ENCODE data around the gene LEUTX. TPM values are rescaled to one million over a fixed set of nuclear protein-coding genes. Genes with fewer than 3 reads are reported as not detected.

LEUTX gene
- total RNA-seq, 1 donor: not detected

DNA sequence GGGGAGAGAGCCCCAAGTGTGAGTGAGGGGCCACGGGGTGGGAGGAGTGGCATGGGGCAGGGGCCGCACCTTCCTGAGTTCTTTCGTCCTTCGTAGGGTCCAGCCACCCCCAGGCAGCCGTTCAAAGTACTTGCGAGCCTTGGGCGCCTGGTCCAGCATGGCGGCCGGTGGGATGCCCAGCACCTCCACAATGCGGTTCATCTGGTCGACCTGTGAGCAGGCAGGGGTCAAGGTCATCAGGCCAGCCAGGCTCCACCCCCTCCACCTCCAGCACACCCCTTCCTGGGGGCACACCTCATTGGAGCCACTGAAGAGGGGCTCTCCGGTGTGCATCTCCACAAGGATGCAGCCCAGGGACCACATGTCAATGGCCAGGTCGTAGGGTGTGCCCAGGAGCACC lies 48.6 kb downstream of the LEUTX start:
- H3K4me3 ChIP-seq (ENCODE audit: low read depth, low read length): no peak overlapping the region
- TF ChIP-seq CTCF (IDR thresholded peaks at IDR 0.05; ENCODE audit: insufficient read depth, low read length): no peak
- no peak for DNase-seq (ENCODE audit: low read depth)

- DNase-seq (ENCODE audit: low read depth): no peak
- TF ChIP-seq CTCF (IDR thresholded peaks at IDR 0.05; ENCODE audit: insufficient read depth, low read length): no peak
- H3K4me3 ChIP-seq (ENCODE audit: low read depth, low read length): no peak overlapping the region
Measured at GRCh38 chr19:39828015-39828653, 49.5 kb downstream of the LEUTX start.

DNA sequence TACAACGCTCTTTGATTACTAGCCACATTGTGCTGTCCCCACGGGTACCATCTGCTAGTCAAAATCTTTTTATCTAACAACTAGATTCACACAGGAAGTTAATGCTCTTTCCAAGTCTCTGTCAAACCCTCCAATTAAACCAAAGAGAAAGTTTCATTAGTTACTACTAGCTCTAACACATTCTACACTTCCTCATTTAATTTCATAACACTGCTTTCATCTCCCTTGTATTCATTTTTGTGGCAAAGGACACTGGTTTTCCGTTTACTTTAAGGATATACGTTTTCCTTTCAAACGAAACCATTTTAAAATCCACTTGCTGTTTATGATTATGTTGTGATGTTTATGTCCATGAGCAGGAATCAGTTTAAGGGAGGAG lies 50.0 kb downstream of the LEUTX start:
- no peak for DNase-seq (ENCODE audit: low read depth)
- no peak for TF ChIP-seq CTCF (IDR thresholded peaks at IDR 0.05; ENCODE audit: insufficient read depth, low read length)
- H3K4me3 ChIP-seq (ENCODE audit: low read depth, low read length): no peak overlapping the region

- no peak for DNase-seq (ENCODE audit: low read depth)
- no peak for TF ChIP-seq CTCF (IDR thresholded peaks at IDR 0.05; ENCODE audit: insufficient read depth, low read length)
- no peak overlapping the region for H3K4me3 ChIP-seq (ENCODE audit: low read depth, low read length)
Measured at GRCh38 chr19:39829702-39830275, 51.1 kb downstream of the LEUTX start.

DNA sequence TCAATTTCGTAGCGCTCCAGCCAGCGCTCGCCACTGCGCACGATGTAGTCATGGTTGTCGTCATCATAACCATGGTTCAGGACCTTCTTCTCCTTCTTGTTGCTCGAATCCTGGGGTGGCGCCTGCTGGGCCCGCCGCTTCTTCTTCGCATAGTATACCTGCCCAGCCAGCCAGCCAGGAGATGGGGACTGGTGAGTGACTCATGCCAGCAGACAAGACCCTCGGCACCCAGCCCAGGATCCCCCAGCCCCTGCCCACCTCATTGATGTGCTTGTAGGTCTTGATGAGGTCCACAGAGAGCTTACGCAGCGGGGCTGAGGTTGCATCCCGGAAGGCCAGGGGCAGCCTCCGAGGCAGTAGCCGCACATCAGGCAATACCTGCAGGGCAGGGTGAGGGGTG lies 51.8 kb downstream of the LEUTX start:
- H3K4me3 ChIP-seq (ENCODE audit: low read depth, low read length): no peak overlapping the region

GRCh38 chr19:39830847-39831246 lies 52.2 kb downstream of the LEUTX start:
- no peak overlapping the region for H3K4me3 ChIP-seq (ENCODE audit: low read depth, low read length)
- TF ChIP-seq CTCF (IDR thresholded peaks at IDR 0.05; ENCODE audit: insufficient read depth, low read length): no peak
- no peak for DNase-seq (ENCODE audit: low read depth)

More for the DNA sequence above, 51.8 kb downstream of the LEUTX start:
- TF ChIP-seq CTCF (IDR thresholded peaks at IDR 0.05; ENCODE audit: insufficient read depth, low read length): no peak
- DNase-seq (ENCODE audit: low read depth): no peak

DNA sequence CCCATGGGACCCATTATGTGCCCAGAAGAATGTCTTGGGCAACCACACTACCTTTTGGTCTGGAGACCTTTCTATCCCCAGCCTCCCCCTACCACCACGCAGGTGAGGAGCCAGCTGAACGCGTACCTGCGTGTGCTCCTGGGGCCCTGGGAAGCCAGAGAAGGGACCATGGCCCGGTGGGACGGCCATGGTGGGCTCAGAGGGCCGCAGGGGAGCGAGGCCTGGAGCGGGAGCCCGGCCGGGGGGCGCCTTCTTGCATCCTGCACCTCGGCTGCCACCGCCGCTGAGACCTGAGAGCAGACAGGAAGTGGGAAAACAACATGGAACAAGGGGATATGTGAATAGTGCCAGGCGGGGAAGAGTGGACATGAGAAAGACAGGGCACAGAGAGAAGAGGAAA lies 53.0 kb downstream of the LEUTX start:
- H3K4me3 ChIP-seq (ENCODE audit: low read depth, low read length): no peak overlapping the region
- DNase-seq (ENCODE audit: low read depth): no peak
- no peak for TF ChIP-seq CTCF (IDR thresholded peaks at IDR 0.05; ENCODE audit: insufficient read depth, low read length)

All from fibroblast of the aortic adventitia (primary cell).